Colonic mucosa (tissue), 4 donors: ENCODE measurements around the gene HAUS7. TPM values are rescaled to one million over a fixed set of nuclear protein-coding genes. Genes with fewer than 3 reads are reported as not detected.
A peak's percentile ranks its signal among the peaks of the same experiment; 100 is the strongest.

Experiments
- DNase-seq: peaks from one replicate; pipeline ENCODE4 v3.0.0-alpha.2; 2020
- H3K27ac ChIP-seq: fragments of 200-600 bp; one replicate; pipeline ENCODE4 v1.8.0; 2021
- H3K27me3 ChIP-seq: fragments of 200-600 bp; one replicate; pipeline ENCODE4 v1.8.0; 2021
- H3K36me3 ChIP-seq: fragments of 200-600 bp; one replicate; pipeline ENCODE4 v1.8.0; 2021
- H3K4me1 ChIP-seq: fragments of 200-600 bp; one replicate; pipeline ENCODE4 v1.8.0; 2021; ENCODE audit warnings: mild to moderate bottlenecking
- H3K4me3 ChIP-seq: fragments of 200-600 bp; one replicate; pipeline ENCODE4 v1.8.0; 2021
- H3K9ac ChIP-seq, 2 donors: one replicate each; pipeline ENCODE4 v1.7.0; 2013; ENCODE audit warnings: control low read depth in 2 of 2, low read depth in 2 of 2, low read length in 2 of 2
- H3K9me3 ChIP-seq: fragments of 200-600 bp; one replicate; pipeline ENCODE4 v1.8.0; 2021
- CTCF ChIP-seq: fragments of 200-600 bp; IDR thresholded peaks from one replicate; pipeline ENCODE4 v1.8.0; 2022; ENCODE audit warnings: antibody characterized with exemption, mild to moderate bottlenecking
- intact Hi-C: fragments of 100-400 bp; cut with DNase I; formaldehyde crosslinking; loops from one replicate; pipeline ENCODE4 v1.14.1; 2022
- total RNA-seq, 2 donors: library from RNA; stranded (reverse); fragmentation: NEBNext Ultra II Directional in 1 of 2; extraction: Animal tissue kit (Norgen Biotek cat#: 25700) in 1 of 2; gene quantifications; one replicate each; pipeline ENCODE4 v1.2.1, GENCODE V29; 2021
- donor health status: healthy.
- donor health status: DM: no; HTN: no; CAD: no.
- donor health status: DM: no; HTN: no; CAD: no.

HAUS7 gene
- total RNA-seq, 2 donors from 2014 or later, result 18.9 to 47.8 TPM

GRCh38 chrX:153491351-153491914, 21.1 kb upstream of the HAUS7 start:
- H3K9ac ChIP-seq, result peak overlapping the region in 1 of 2 donors; percentile 24
- no peak overlapping the region for H3K27ac ChIP-seq
- no peaks in the 10 kb centered on the region for H3K4me1 ChIP-seq

GRCh38 chrX:153490217-153490930, 20.0 kb upstream of the HAUS7 start:
- no peaks in the 10 kb centered on the region for H3K27me3 ChIP-seq
- H3K27ac ChIP-seq, result no peak overlapping the region
- intact Hi-C loops, result no loop called here
- DNase-seq, result no peak
- H3K9ac ChIP-seq, result no peak overlapping the region
- no peaks in the 10 kb centered on the region for H3K9me3 ChIP-seq
- H3K4me3 ChIP-seq, result no peak overlapping the region
- H3K4me1 ChIP-seq, result no peaks in the 10 kb centered on the region
- no peak for TF ChIP-seq CTCF
- no peaks in the 10 kb centered on the region for H3K36me3 ChIP-seq

More at GRCh38 chrX:153491351-153491914, 21.1 kb upstream of the HAUS7 start:
- Histone ChIP-seq H3K27me3 (no peaks in the 10 kb centered on the region), H3K9me3 (no peaks in the 10 kb centered on the region), H3K4me3 (no peak overlapping the region), H3K36me3 (no peaks in the 10 kb centered on the region)
- intact Hi-C loops, result no loop called here
- no peak for TF ChIP-seq CTCF
- no peak for DNase-seq

- no peak for TF ChIP-seq CTCF
- DNase-seq, result no peak
- no peaks in the 10 kb centered on the region for H3K9me3 ChIP-seq
- H3K4me1 ChIP-seq, result no peaks in the 10 kb centered on the region
- intact Hi-C loops, result no loop called here
- H3K4me3 ChIP-seq, result no peak overlapping the region
- no peaks in the 10 kb centered on the region for H3K36me3 ChIP-seq
- H3K9ac ChIP-seq, result no peak overlapping the region
- H3K27me3 ChIP-seq, result no peaks in the 10 kb centered on the region
- H3K27ac ChIP-seq, result no peak overlapping the region
These were observed 18.0 kb upstream of the HAUS7 start for GRCh38 chrX:153488231-153488914.

GRCh38 chrX:153487590-153488071, 17.3 kb upstream of the HAUS7 start:
- H3K4me3 ChIP-seq, result no peak overlapping the region
- no peaks in the 10 kb centered on the region for H3K4me1 ChIP-seq
- H3K9me3 ChIP-seq, result no peaks in the 10 kb centered on the region
- DNase-seq, result no peak
- no peak for TF ChIP-seq CTCF
- no peaks in the 10 kb centered on the region for H3K36me3 ChIP-seq
- no peak overlapping the region for H3K27ac ChIP-seq
- H3K9ac ChIP-seq, result no peak overlapping the region
- no peaks in the 10 kb centered on the region for H3K27me3 ChIP-seq
- intact Hi-C loops, result no loop called here

GRCh38 chrX:153486171-153486570, 15.8 kb upstream of the HAUS7 start:
- no peak for DNase-seq
- intact Hi-C loops, result no loop called here

More at GRCh38 chrX:153486171-153486570, 15.8 kb upstream of the HAUS7 start:
- Histone ChIP-seq H3K27me3 (no peaks in the 10 kb centered on the region), H3K9ac (no peak overlapping the region), H3K36me3 (no peaks in the 10 kb centered on the region), H3K9me3 (no peaks in the 10 kb centered on the region), H3K27ac (no peak overlapping the region), H3K4me1 (no peaks in the 10 kb centered on the region), H3K4me3 (no peak overlapping the region)
- TF ChIP-seq CTCF, result no peak
